Osteocyte (in vitro differentiated cells): ENCODE results near the gene ACTR1A. TPM values are rescaled to one million over a fixed set of nuclear protein-coding genes. Genes with fewer than 3 reads are reported as not detected.

Experiments
- DNase-seq: peaks from one replicate; pipeline ENCODE4 v3.0.0; 2021; ENCODE audit warnings: mixed read lengths; ENCODE audit not compliant: unreplicated experiment; ENCODE audit errors: extremely low spot score
- H3K27ac Mint-ChIP-seq: one replicate; pipeline ENCODE4 v1.8.0; 2021; ENCODE audit warnings: mild to moderate bottlenecking, mixed read lengths; ENCODE audit not compliant: unreplicated experiment
- H3K27me3 Mint-ChIP-seq: one replicate; pipeline ENCODE4 v1.8.0; 2021; ENCODE audit warnings: mixed read lengths; ENCODE audit not compliant: unreplicated experiment
- H3K36me3 Mint-ChIP-seq: one replicate; pipeline ENCODE4 v1.8.0; 2021; ENCODE audit warnings: mixed read lengths; ENCODE audit not compliant: unreplicated experiment
- H3K4me1 Mint-ChIP-seq: one replicate; pipeline ENCODE4 v1.8.0; 2021; ENCODE audit warnings: mixed read lengths; ENCODE audit not compliant: unreplicated experiment
- H3K4me3 Mint-ChIP-seq: one replicate; pipeline ENCODE4 v1.8.0; 2021; ENCODE audit warnings: mild to moderate bottlenecking, moderate library complexity, mixed read lengths; ENCODE audit not compliant: unreplicated experiment
- H3K9me3 Mint-ChIP-seq: one replicate; pipeline ENCODE4 v1.8.0; 2021; ENCODE audit warnings: mixed read lengths; ENCODE audit not compliant: unreplicated experiment
- long read RNA-seq: library from polyadenylated mRNA; unstranded; transcript quantifications from one replicate; pipeline ENCODE4 v2.0.0, GENCODE V29; 2021
- total RNA-seq: library from RNA; stranded (reverse); gene quantifications from 2 replicates; pipeline ENCODE4 v1.2.1, GENCODE V29; 2021
- TF ChIP-seq, protein P1 (sequence below): fragments of 200-600 bp; sonication (generic); IDR thresholded peaks from 2 replicates; pipeline ENCODE4 v1.5.0; 2021; ENCODE audit warnings: antibody characterized with exemption, mild to moderate bottlenecking, moderate library complexity

Gene ACTR1A
- total RNA-seq, result 120 and 123 TPM in 2 replicates
- long read RNA-seq, transcript ACTR1A-201 (11 exons, 2,829 nt), result major isoform, 277 of 335 reads
- long read RNA-seq, partial matches to known transcripts, result 26 of 335 reads
- long read RNA-seq, other reads (novel, unspliced or antisense), result 31 of 335 reads

DNA sequence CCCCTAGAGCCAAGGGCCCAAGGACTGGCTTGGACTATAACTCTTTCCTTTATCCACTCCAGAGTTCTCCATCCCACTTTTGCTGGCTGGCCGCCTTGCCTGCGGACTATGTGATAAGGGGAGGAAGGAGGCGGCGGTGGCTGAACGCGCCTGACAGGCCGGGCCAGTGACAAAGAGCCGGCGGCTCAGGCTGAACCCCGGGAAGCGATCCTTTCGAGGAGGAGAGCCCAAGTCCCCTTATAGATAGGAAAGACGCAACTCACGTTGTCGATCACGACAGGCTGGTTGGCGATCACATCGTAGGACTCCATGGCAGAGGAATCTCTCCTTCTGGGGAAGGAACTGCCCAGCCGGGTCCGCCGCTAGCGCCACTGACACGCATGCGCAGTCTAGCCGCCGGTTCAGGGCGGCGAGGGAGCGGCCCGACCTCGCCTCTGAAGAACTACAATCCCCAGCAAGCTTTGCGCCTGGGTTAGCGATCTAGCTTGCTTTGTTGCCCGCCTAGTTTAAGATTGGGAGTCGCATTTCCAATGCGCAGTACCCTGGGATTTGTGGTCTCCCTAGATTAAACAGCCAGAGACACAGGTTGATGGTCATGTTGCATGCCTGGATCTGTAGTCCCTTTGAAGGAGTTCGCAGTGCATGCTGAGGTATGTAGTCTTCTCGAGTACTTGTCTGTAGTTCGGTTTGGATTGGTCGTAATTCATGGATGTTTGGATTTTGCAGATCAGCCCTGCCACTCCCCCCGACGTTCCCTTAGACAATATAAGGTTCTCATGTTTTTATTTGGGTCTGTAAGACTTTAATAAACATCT is at the start of gene ACTR1A:
Gene ACTR1A, minus strand, starts transcription at position 376 of the 815 bp plus-strand sequence. Its CDS starts 65 bp downstream, at position 311.
- no peaks in the 10 kb centered on the region for H3K9me3 Mint-ChIP-seq

DNA sequence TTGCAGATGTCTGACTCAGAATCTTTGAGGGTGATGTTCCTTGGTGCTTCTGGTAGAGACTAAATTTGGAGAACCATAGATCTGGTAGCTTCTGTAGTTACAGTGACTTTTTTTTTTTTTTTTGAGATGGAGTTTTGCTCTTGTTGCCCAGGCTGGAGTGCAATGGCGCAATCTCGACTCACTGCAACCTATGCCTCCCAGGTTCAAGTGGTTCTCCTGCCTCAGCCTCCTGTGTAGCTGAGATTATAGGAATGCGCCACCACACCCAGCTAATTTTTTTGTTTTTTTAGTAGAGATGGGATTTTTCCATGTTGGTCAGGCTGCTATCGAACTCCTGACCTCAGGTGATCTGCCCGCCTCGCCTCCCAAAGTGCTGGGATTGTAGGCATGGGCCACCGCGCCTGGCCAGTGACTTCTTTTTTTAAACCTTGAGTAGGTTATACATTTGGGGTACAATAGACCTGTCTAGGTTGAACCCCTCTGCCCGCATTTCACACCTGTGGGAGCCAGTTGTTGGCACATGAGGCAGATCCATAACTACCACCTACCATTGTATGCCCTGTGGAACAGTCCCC is 48.2 kb upstream of the ACTR1A start:
- Mint-ChIP-seq H3K27me3 (no peaks in the 10 kb centered on the region), H3K36me3 (peaks cover 17% of the 10 kb centered on the region)

More for the DNA sequence above, at the start of gene ACTR1A:
- TF ChIP-seq, protein P1, sequence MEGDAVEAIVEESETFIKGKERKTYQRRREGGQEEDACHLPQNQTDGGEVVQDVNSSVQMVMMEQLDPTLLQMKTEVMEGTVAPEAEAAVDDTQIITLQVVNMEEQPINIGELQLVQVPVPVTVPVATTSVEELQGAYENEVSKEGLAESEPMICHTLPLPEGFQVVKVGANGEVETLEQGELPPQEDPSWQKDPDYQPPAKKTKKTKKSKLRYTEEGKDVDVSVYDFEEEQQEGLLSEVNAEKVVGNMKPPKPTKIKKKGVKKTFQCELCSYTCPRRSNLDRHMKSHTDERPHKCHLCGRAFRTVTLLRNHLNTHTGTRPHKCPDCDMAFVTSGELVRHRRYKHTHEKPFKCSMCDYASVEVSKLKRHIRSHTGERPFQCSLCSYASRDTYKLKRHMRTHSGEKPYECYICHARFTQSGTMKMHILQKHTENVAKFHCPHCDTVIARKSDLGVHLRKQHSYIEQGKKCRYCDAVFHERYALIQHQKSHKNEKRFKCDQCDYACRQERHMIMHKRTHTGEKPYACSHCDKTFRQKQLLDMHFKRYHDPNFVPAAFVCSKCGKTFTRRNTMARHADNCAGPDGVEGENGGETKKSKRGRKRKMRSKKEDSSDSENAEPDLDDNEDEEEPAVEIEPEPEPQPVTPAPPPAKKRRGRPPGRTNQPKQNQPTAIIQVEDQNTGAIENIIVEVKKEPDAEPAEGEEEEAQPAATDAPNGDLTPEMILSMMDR, result no peak
- DNase-seq, result peak; percentile 99
- H3K4me1 Mint-ChIP-seq, result peaks cover 28% of the 10 kb centered on the region
- no peaks in the 10 kb centered on the region for H3K36me3 Mint-ChIP-seq
- no peak within 1 kb of the TSS for H3K4me3 Mint-ChIP-seq
- H3K27me3 Mint-ChIP-seq, result no peaks in the 10 kb centered on the region
- no peak within 1 kb of the TSS for H3K27ac Mint-ChIP-seq

DNA sequence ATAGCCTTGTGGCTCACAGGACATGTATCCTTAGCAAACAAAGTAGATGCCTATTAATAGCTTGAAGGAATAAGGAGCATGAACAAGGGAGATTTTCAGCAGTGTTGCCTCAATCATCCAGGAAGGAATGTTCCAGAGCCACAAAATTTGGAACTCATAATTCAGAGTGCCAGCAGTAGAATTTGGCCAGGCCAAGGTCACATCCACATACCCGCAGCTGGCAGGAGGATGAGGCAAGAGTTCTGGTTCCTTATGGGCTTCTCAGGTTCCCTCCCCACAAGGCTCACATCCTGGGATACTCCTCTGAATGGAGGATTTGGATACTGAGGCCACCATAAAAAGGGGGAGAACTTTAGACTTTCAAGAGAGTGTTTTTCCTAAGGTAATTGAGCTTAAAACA is 47.0 kb upstream of the ACTR1A start:
- no peak overlapping the region for H3K27ac Mint-ChIP-seq
- H3K36me3 Mint-ChIP-seq, result peaks cover 15% of the 10 kb centered on the region
- H3K27me3 Mint-ChIP-seq, result no peaks in the 10 kb centered on the region
- peaks cover 7% of the 10 kb centered on the region for H3K4me1 Mint-ChIP-seq
- no peak overlapping the region for H3K4me3 Mint-ChIP-seq
- H3K9me3 Mint-ChIP-seq, result no peaks in the 10 kb centered on the region
- no peak for DNase-seq
- TF ChIP-seq, protein P1, result no peak

More for the DNA sequence above, 48.2 kb upstream of the ACTR1A start:
- Mint-ChIP-seq H3K4me3 (no peak overlapping the region), H3K4me1 (peaks cover 7% of the 10 kb centered on the region), H3K27ac (no peak overlapping the region), H3K9me3 (no peaks in the 10 kb centered on the region)
- TF ChIP-seq, protein P1, result no peak
- no peak for DNase-seq

DNA sequence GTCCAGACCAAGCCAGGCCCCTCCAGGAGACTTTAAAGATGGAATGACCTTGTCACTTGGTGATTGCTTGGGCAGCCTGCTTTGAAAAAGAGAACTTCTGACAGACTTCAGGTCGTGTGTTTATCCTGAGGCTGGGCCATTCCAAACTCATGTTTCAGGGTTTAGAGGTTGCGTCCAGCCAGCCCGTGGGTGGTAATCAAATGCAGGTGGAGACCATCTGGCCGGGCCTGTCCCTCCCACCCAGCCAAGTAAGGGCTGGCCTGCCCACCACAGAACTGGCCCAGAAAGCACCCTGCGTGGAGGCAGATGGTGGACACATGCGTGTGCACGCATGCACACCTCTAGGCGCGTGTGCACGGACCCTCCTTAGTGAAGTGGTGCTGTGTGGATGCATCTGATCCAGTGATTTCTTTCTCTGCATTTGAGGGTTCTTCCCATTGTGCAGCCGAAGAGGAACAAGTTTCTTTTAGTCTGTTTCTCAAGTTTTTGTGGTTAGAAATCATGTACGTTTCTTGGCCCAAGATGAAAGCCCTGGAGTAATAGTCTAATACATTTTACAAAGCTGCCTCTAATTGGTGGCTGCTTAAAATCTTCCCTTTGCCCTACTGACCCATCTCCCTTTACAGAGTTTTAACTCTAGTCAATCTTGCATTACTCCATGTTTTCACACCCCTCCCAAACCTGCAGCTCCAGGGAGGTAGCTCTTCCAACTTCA is 44.3 kb upstream of the ACTR1A start:
- Mint-ChIP-seq H3K4me1 (peaks cover 7% of the 10 kb centered on the region), H3K27ac (no peak overlapping the region)

More for the DNA sequence above, 44.3 kb upstream of the ACTR1A start:
- Mint-ChIP-seq H3K27me3 (no peaks in the 10 kb centered on the region), H3K36me3 (peaks cover 10% of the 10 kb centered on the region), H3K4me3 (no peak overlapping the region), H3K9me3 (no peaks in the 10 kb centered on the region)
- no peak for DNase-seq
- TF ChIP-seq, protein P1, result no peak
